Nephron progenitor cell (in vitro differentiated cells): ENCODE data around the gene MAP7D1.

Experiments used
- DNase-seq: peaks from one replicate; pipeline ENCODE4 v3.0.0; 2021
- H3K27ac Mint-ChIP-seq: 2 replicates; pipeline ENCODE4 v1.8.0; 2021; ENCODE audit warnings: mild to moderate bottlenecking, moderate library complexity, mixed read lengths
- H3K27me3 Mint-ChIP-seq: 2 replicates; pipeline ENCODE4 v1.8.0; 2021; ENCODE audit warnings: mild to moderate bottlenecking, low read depth, mixed read lengths; ENCODE audit not compliant: poor library complexity
- H3K36me3 Mint-ChIP-seq: 2 replicates; pipeline ENCODE4 v1.8.0; 2021; ENCODE audit warnings: low read depth, mixed read lengths
- H3K4me1 Mint-ChIP-seq: 2 replicates; pipeline ENCODE4 v1.8.0; 2021; ENCODE audit warnings: mixed read lengths
- H3K4me3 Mint-ChIP-seq: 2 replicates; pipeline ENCODE4 v1.8.0; 2021; ENCODE audit warnings: mild to moderate bottlenecking, moderate library complexity, mixed read lengths
- H3K9me3 Mint-ChIP-seq: 2 replicates; pipeline ENCODE4 v1.8.0; 2021; ENCODE audit warnings: mild to moderate bottlenecking, moderate library complexity, mixed read lengths
- CTCF ChIP-seq: fragments of 200-600 bp; sonication (generic); IDR thresholded peaks from 2 replicates; pipeline ENCODE4 v1.5.0; 2021; ENCODE audit warnings: antibody characterized with exemption

Gene MAP7D1

GRCh38 chr1:36136535-36136934, 19.4 kb upstream of the MAP7D1 start:
- TF ChIP-seq CTCF, result no peak
- Mint-ChIP-seq H3K4me1 (peaks cover 15% of the 10 kb centered on the region), H3K27me3 (peaks cover 2% of the 10 kb centered on the region), H3K9me3 (no peaks in the 10 kb centered on the region), H3K27ac (no peak overlapping the region), H3K36me3 (peaks cover 6% of the 10 kb centered on the region), H3K4me3 (no peak overlapping the region)
- no peak for DNase-seq

GRCh38 chr1:36137226-36137625, 18.7 kb upstream of the MAP7D1 start:
- H3K27me3 Mint-ChIP-seq, result peaks cover 2% of the 10 kb centered on the region
- H3K4me3 Mint-ChIP-seq, result no peak overlapping the region
- H3K36me3 Mint-ChIP-seq, result peaks cover 6% of the 10 kb centered on the region
- H3K4me1 Mint-ChIP-seq, result peaks cover 15% of the 10 kb centered on the region
- DNase-seq, result no peak
- no peak overlapping the region for H3K27ac Mint-ChIP-seq
- TF ChIP-seq CTCF, result no peak
- no peaks in the 10 kb centered on the region for H3K9me3 Mint-ChIP-seq

DNA sequence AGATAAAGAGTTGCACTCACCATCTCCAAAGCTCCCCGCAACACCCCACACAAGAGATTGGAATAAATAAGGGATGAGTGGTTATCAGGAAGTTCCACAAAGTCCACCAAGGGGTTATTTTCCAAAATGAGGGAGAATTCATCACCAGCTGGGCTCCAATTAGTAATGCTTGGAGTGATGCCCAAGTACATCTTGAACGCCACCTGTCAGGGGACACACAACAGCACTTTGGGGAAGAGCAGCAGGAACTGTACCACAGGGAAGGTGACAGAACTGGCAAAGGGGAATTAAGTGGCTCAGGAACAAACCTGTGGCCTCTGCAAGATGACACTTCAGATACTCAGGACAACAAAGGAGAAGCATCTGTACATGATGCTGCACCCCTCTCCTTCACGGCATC, 18.2 kb upstream of the MAP7D1 start:
- TF ChIP-seq CTCF, result no peak
- no peak for DNase-seq
- Mint-ChIP-seq H3K27me3 (peaks cover 2% of the 10 kb centered on the region), H3K36me3 (peaks cover 6% of the 10 kb centered on the region), H3K4me1 (peaks cover 15% of the 10 kb centered on the region), H3K27ac (no peak overlapping the region), H3K9me3 (no peaks in the 10 kb centered on the region), H3K4me3 (no peak overlapping the region)

GRCh38 chr1:36139521-36139920, 16.4 kb upstream of the MAP7D1 start:
- no peak overlapping the region for H3K4me3 Mint-ChIP-seq
- no peak for DNase-seq
- TF ChIP-seq CTCF, result no peak
- H3K36me3 Mint-ChIP-seq, result peaks cover 15% of the 10 kb centered on the region
- peaks cover 3% of the 10 kb centered on the region for H3K4me1 Mint-ChIP-seq
- H3K27me3 Mint-ChIP-seq, result peaks cover 2% of the 10 kb centered on the region
- H3K27ac Mint-ChIP-seq, result peak overlapping the region; percentile 10
- H3K9me3 Mint-ChIP-seq, result no peaks in the 10 kb centered on the region

- no peaks in the 10 kb centered on the region for H3K4me1 Mint-ChIP-seq
- no peak for DNase-seq
- peaks cover 3% of the 10 kb centered on the region for H3K27me3 Mint-ChIP-seq
- peaks cover 23% of the 10 kb centered on the region for H3K36me3 Mint-ChIP-seq
- H3K9me3 Mint-ChIP-seq, result peaks cover 4% of the 10 kb centered on the region
- no peak for TF ChIP-seq CTCF
- H3K4me3 Mint-ChIP-seq, result no peak overlapping the region
- H3K27ac Mint-ChIP-seq, result no peak overlapping the region
These were observed 13.8 kb upstream of the MAP7D1 start for GRCh38 chr1:36142121-36142520.

DNA sequence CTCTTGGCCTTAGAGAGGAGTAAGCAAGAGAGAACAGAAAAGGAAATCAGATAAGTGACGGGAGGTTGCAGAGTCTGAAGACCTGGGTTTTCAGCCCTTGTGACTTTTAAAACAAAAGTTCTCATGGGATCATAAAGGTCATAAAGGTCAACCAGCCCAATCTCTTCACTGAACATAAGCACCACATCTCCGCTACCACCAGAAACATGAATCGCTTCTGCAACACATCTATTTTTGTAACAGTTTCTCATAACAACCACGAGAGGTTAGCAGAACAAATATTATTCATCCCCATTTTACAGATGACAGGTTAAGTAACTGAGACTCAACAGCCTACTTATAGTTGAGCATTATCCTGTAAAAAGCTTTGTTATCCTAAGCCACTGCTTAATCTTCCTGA, 12.5 kb upstream of the MAP7D1 start:
- Mint-ChIP-seq H3K27me3 (peaks cover 9% of the 10 kb centered on the region), H3K9me3 (peaks cover 13% of the 10 kb centered on the region), H3K4me3 (no peak overlapping the region), H3K36me3 (peaks cover 30% of the 10 kb centered on the region), H3K27ac (no peak overlapping the region), H3K4me1 (peaks cover 8% of the 10 kb centered on the region)
- no peak for TF ChIP-seq CTCF
- no peak for DNase-seq
